Measurements from ENCODE around the gene BICD1. TPM values are rescaled to one million over a fixed set of nuclear protein-coding genes. Genes with fewer than 3 reads are reported as not detected.

The BICD1 gene
- total and polyA plus RNA-seq, 2 donors from 2014 or later = 3.8 to 36.7 TPM

- Histone ChIP-seq H3K9ac (ENCODE audit: low read length in 3 of 3) (no peak overlapping the region), H3K27ac (ENCODE audit: low read depth in 2 of 2, low read length in 2 of 2) (no peak overlapping the region), H3K36me3 (ENCODE audit: control insufficient read depth in 2 of 3, insufficient read depth in 3 of 3, low read length in 3 of 3) (no peaks in the 10 kb centered on the region), H3K4me3 (ENCODE audit: low read length in 3 of 3) (no peak overlapping the region), H3K9me3 (ENCODE audit: control insufficient read depth in 2 of 3, insufficient read depth in 1 of 3, low read length in 3 of 3) (no peaks in the 10 kb centered on the region), H3K4me1 (ENCODE audit: control insufficient read depth in 2 of 3, insufficient read depth in 2 of 3, low read depth in 1 of 3, low read length in 3 of 3) (peaks cover 0 to 3% (median 0%) of the 10 kb centered on the region in 3 donors), H3K27me3 (ENCODE audit: control insufficient read depth, insufficient read depth, low read length) (no peaks in the 10 kb centered on the region)
- FAIRE-seq (no peak), DNase-seq (no peak)
- intact Hi-C loops (cut with DNase I) = no loop called here
- TF ChIP-seq, protein P1, sequence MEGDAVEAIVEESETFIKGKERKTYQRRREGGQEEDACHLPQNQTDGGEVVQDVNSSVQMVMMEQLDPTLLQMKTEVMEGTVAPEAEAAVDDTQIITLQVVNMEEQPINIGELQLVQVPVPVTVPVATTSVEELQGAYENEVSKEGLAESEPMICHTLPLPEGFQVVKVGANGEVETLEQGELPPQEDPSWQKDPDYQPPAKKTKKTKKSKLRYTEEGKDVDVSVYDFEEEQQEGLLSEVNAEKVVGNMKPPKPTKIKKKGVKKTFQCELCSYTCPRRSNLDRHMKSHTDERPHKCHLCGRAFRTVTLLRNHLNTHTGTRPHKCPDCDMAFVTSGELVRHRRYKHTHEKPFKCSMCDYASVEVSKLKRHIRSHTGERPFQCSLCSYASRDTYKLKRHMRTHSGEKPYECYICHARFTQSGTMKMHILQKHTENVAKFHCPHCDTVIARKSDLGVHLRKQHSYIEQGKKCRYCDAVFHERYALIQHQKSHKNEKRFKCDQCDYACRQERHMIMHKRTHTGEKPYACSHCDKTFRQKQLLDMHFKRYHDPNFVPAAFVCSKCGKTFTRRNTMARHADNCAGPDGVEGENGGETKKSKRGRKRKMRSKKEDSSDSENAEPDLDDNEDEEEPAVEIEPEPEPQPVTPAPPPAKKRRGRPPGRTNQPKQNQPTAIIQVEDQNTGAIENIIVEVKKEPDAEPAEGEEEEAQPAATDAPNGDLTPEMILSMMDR (IDR thresholded peaks at IDR 0.05; ENCODE audit: borderline replicate concordance, extremely low read depth, insufficient read depth) = no peak
Observed at GRCh38 chr12:32336261-32336660, 229.6 kb downstream of the BICD1 start.

DNA sequence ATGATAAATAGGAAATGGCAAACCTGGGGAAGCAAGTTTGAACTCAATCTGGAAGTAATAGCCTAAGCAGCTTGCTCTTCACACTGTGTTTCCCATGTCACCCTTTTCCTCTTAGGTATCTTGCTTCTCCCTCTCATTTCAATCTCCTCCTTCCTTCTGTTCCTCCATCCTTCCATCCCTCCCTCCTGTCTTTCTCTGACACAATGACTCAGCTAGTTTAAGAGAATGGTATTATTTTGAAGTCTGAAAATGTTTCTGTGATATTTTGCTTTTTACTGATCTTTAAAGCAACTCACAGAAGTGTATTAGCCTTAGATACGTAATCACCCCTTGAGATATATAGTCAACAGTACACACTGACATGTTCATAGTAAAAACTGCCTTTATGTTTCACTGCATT lies 236.8 kb downstream of the BICD1 start:
- TF ChIP-seq, protein P1 (IDR thresholded peaks at IDR 0.05; ENCODE audit: borderline replicate concordance, extremely low read depth, insufficient read depth) = no peak
- no peak for DNase-seq
- Histone ChIP-seq H3K27me3 (ENCODE audit: control insufficient read depth, insufficient read depth, low read length) (no peaks in the 10 kb centered on the region), H3K9me3 (ENCODE audit: control insufficient read depth in 2 of 3, insufficient read depth in 1 of 3, low read length in 3 of 3) (no peaks in the 10 kb centered on the region), H3K27ac (ENCODE audit: low read depth in 2 of 2, low read length in 2 of 2) (no peak overlapping the region), H3K4me1 (ENCODE audit: control insufficient read depth in 2 of 3, insufficient read depth in 2 of 3, low read depth in 1 of 3, low read length in 3 of 3) (no peaks in the 10 kb centered on the region), H3K36me3 (ENCODE audit: control insufficient read depth in 2 of 3, insufficient read depth in 3 of 3, low read length in 3 of 3) (no peaks in the 10 kb centered on the region), H3K9ac (ENCODE audit: low read length in 3 of 3) (no peak overlapping the region), H3K4me3 (ENCODE audit: low read length in 3 of 3) (no peak overlapping the region)
- FAIRE-seq = no peak
- intact Hi-C loops (cut with DNase I) = no loop called here

- intact Hi-C loops (cut with DNase I) = no loop called here
- Histone ChIP-seq H3K27me3 (ENCODE audit: control insufficient read depth, insufficient read depth, low read length) (no peaks in the 10 kb centered on the region), H3K4me1 (ENCODE audit: control insufficient read depth in 2 of 3, insufficient read depth in 2 of 3, low read depth in 1 of 3, low read length in 3 of 3) (no peaks in the 10 kb centered on the region), H3K27ac (ENCODE audit: low read depth in 2 of 2, low read length in 2 of 2) (no peak overlapping the region), H3K4me3 (ENCODE audit: low read length in 3 of 3) (no peak overlapping the region), H3K36me3 (ENCODE audit: control insufficient read depth in 2 of 3, insufficient read depth in 3 of 3, low read length in 3 of 3) (no peaks in the 10 kb centered on the region), H3K9ac (ENCODE audit: low read length in 3 of 3) (no peak overlapping the region), H3K9me3 (ENCODE audit: control insufficient read depth in 2 of 3, insufficient read depth in 1 of 3, low read length in 3 of 3) (no peaks in the 10 kb centered on the region)
- TF ChIP-seq, protein P1 (IDR thresholded peaks at IDR 0.05; ENCODE audit: borderline replicate concordance, extremely low read depth, insufficient read depth) = no peak
- no peak for FAIRE-seq
- no peak for DNase-seq
Observed at GRCh38 chr12:32344047-32344446, 237.4 kb downstream of the BICD1 start.

DNA sequence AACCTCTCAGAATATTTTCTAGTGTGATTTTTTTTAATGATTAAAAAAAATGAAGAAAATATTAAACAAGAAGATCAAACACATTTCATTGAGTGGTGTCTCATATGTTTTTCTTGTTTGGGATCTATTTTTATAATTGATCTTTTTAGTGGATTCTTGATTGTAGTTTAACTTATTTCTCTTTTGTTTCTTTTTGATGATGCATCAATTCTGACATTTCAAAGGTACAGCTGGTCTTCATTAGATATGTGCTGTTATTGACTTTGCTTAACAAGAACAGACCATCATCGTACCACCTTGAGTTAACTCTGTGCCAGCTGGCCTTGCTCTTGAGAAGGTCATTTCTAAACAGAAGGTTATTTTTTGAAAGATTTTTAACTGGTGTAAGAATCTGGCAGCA lies 246.9 kb downstream of the BICD1 start:
- Histone ChIP-seq H3K36me3 (ENCODE audit: control insufficient read depth in 2 of 3, insufficient read depth in 3 of 3, low read length in 3 of 3) (no peaks in the 10 kb centered on the region), H3K27me3 (ENCODE audit: control insufficient read depth, insufficient read depth, low read length) (no peaks in the 10 kb centered on the region), H3K4me3 (ENCODE audit: low read length in 3 of 3) (no peak overlapping the region), H3K4me1 (ENCODE audit: control insufficient read depth in 2 of 3, insufficient read depth in 2 of 3, low read depth in 1 of 3, low read length in 3 of 3) (no peaks in the 10 kb centered on the region), H3K9me3 (ENCODE audit: control insufficient read depth in 2 of 3, insufficient read depth in 1 of 3, low read length in 3 of 3) (no peaks in the 10 kb centered on the region), H3K9ac (ENCODE audit: low read length in 3 of 3) (no peak overlapping the region), H3K27ac (ENCODE audit: low read depth in 2 of 2, low read length in 2 of 2) (no peak overlapping the region)
- DNase-seq = no peak
- intact Hi-C loops (cut with DNase I) = no loop called here
- FAIRE-seq = peak; percentile 57
- TF ChIP-seq, protein P1 (IDR thresholded peaks at IDR 0.05; ENCODE audit: borderline replicate concordance, extremely low read depth, insufficient read depth) = no peak
